GM12874 (cell line): ENCODE measurements around the gene MMRN2.

Experiments
- TF ChIP-seq, protein P1 (sequence below): IDR thresholded peaks from 2 replicates; pipeline ENCODE4 v1.5.1; 2011; ENCODE audit warnings: low read depth, mild to moderate bottlenecking, control low read depth, low read length, moderate library complexity; ENCODE audit not compliant: insufficient read depth

Gene MMRN2

DNA sequence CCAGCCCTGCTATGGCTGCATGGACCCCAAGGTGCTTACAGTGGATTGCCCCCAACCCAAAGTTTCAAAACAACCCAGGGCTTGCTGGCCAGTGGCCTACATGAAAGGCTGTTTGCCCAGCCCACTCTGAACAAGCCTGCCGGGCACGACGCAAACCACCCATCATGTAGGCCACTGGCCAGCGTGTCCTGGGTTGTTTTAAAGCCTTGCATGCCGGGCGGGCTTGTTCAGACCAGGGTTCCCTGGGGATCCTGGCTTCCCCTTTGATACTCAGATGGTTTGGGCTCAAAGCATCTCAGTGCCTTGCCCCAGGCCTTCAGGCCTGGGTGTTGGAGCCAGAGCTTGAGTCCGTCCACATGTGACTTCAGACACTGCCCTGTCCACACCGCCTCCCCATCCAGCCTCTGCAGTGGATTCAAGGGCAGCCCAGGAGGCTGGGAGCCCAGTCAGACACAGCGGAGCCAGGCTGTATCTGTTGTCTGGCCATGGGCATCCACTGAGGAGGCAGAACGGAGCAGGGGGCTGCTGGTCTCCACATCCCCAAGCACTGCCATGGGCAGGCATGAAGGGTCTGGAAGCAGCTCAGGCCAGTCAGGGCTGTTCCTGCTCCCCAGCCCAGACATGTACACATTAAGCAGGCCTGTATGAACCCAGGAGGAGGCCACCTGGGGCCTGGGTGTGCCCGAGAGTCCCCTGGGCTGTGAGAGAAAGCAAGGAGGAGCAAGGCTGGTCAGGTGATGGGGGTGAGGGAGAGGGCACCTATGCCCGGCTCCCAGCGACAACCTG, 6.8 kb upstream of the MMRN2 start:
- TF ChIP-seq, protein P1, sequence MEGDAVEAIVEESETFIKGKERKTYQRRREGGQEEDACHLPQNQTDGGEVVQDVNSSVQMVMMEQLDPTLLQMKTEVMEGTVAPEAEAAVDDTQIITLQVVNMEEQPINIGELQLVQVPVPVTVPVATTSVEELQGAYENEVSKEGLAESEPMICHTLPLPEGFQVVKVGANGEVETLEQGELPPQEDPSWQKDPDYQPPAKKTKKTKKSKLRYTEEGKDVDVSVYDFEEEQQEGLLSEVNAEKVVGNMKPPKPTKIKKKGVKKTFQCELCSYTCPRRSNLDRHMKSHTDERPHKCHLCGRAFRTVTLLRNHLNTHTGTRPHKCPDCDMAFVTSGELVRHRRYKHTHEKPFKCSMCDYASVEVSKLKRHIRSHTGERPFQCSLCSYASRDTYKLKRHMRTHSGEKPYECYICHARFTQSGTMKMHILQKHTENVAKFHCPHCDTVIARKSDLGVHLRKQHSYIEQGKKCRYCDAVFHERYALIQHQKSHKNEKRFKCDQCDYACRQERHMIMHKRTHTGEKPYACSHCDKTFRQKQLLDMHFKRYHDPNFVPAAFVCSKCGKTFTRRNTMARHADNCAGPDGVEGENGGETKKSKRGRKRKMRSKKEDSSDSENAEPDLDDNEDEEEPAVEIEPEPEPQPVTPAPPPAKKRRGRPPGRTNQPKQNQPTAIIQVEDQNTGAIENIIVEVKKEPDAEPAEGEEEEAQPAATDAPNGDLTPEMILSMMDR = no peak

DNA sequence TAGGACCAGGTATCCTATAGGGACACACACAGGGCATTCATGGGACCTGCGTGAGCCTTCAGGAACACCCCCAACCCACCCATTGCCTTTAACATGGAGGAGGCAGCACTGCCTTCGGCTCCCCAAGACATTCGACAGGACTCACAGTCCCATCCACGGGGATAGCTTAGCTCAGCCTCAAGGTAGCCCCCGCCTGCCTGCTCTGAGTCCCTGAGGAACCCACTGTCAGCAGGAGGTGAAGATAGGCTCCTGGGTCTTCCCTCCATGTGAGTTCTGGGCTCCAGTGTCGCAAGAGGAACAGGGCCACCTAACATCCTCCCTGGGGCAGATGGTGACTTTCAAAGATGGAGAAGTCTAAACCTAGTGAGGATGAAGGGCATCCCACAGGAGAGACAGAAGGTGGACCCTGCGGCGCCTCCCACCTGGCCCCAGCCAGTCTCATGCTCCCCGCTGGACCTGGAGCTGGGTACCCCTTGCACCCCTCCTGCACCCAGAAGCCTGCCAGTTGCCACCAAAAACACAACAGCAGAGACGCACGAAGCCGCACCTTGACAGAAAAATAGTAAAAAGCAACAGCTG, 6.0 kb upstream of the MMRN2 start:
- TF ChIP-seq, protein P1 = no peak

DNA sequence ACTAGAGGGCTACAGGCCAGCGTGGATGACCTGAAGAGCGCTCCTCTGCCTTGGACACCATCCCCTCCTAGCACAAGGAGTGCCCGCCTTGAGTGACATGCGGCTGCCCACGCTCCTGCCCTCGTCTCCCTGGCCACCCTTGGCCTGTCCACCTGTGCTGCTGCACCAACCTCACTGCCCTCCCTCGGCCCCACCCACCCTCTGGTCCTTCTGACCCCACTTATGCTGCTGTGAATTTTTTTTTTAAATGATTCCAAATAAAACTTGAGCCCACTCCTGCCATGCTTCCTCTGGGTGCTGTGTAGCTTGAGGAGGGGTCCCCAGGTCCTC, 5.5 kb upstream of the MMRN2 start:
- TF ChIP-seq, protein P1 = no peak

DNA sequence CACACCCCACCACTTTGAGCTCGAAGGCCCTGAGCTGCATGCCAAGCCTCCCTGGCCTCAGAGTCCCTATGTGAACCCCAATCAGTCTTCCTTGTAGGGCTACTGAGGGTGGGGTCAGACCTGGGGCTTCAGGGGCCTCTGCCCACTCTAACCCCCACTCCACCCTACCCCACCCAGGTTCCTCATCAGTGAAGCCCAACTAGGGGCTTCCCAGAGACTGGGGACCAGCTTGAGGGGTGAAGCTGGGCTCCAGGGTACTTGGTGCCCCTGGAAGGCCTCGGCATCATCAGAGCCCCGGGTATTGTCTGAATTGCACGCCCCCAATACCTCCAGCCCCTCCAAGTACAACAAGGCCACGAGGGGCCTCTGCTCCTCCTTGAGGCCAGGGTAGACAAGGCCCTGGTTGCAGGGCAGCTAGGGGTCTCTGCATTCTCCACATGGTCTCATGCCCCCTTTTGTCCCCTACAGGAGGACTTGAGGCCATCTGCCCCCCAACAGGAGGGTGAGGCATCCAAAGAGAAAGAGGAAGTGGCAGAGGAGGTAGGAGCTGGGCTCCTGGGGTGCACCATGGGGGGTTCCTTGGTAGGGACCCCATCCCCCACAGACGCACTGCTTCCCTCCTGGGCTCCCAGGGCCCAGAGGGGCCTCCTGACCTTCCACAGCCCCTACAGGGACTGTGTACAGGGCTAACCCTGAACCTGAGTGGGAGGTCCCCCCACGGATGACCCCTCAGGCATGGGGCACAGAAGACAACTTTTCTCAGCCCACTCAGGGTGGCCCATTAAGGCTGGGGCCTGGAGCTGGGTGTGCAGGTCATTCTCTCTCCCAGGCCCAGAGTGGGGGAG, 4.9 kb upstream of the MMRN2 start:
- TF ChIP-seq, protein P1 = no peak

DNA sequence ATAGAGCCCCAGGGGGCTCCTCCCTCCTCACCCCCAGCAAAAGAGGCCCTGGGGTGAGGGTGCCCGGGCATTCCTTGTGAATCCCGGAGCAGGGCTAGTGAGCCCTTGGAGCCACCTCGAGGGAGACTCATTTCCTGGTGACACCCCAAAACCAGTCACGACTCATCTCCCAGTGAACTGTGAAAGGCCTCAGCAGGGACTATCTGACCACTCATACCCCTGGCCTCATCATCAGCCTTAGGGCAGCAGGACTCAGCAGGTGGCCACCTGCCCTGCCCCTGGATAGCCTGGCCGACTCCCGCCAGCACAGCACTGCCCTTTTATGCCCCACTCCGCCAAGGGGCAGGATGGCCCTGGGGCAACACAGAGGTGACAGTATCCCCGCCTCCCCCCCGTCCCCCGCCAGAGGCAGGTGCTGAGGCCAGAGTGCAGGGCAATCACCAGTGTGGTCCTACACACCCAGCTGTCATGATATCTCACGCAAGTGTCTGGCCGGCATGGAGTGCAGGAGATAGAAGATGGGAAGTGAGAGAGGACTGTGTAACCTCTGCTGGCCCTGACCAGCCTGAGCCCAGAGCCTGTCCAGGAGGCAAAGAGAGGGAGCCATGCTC, 4.2 kb upstream of the MMRN2 start:
- TF ChIP-seq, protein P1 = no peak

DNA sequence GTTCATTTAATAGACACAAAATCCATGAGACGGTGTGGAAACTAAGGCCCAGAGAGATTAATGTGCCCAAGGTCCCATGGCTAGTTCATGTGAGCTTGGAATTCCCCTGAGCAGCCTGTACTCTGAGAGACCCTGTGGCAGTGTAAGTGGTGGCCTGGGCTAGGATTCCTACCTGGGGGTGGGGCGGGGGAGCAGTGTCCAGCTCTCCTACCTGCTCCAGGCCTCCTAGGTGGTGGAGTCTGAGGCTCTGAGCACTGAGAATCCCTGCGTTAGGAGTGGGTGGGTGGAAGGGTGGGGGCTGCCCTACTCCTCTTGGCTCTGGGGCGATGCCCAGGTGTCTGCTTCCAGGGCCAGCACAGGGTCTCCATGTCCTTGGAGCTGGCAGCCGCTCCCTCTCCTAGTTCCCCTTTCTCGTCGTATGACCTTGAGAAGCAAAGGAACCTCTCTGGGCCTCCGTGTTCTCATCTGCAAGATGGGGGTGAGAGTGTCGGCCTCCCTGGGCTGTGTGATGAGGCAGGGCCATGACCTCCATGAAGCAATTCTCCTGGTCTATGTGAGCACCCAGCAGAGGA, 3.5 kb upstream of the MMRN2 start:
- TF ChIP-seq, protein P1 = no peak
